ENCODE measurements around the gene RAPSN. TPM values are rescaled to one million over a fixed set of nuclear protein-coding genes. Genes with fewer than 3 reads are reported as not detected.
A peak's percentile ranks its signal among the peaks of the same experiment; 100 is the strongest.

The RAPSN gene
- total RNA-seq, 4 donors from 2014 or later, result not detected

DNA sequence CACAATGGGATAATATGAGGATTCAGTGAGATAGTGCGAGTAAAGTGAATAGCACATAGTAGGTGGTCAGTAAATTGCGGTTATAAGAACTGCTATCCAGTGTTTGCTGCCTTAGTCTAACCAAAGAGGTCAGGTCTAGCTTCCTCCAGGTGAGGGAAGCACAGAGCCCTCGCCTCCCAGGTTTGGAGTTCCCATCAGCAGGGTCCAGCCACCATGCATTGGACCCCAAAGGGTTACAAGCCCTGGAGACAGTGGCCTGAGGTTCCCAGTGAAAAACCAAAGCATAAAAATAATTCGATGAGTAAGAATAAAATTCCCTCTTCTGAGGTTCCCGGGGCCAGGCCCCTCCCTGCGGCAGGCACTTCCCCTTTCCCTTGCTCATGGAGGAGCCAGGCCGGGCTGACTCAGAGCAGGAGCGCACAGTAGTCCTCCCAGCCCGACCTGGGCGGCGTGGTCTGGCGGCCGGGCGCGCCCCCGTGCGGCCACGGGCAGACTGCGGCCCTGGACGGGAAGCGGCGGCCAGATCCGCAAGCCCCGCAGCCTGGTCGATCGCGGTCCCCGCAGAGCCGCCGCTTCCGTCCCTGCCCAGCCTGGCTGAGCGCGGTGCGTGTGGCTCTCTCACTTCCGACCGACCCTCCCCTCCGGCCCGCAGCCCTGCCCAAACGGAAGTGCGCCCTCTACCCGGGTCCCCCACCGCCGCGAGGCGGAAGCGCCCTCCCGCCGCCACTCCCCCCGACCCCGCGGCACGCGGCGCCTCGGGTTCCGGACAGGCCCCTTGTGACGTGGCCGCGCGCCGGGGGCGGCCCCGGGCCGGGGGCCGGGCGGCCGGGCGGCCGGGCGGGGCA lies 41.0 kb downstream of the RAPSN start, which contains the start of gene SLC39A13:
Gene SLC39A13, plus strand, starts transcription at position 845 of the 845 bp plus-strand sequence. CDS start 1,505 bp downstream, outside the sequence.
- no peaks in the 10 kb centered on the region for H3K36me3 ChIP-seq
- TF ChIP-seq POLR2AphosphoS5 (IDR thresholded peaks at IDR 0.05) (peak; percentile 79 to 96 (median 95)), CTCF (IDR thresholded peaks at IDR 0.05) (peak; percentile 52 to 95 (median 69)), POLR2A (IDR thresholded peaks at IDR 0.05) (peak; percentile 89), EP300 (IDR thresholded peaks at IDR 0.05; ENCODE audit: low read depth) (no peak)
- no peaks in the 10 kb centered on the region for H3K9me3 ChIP-seq
- peak within 1 kb of the TSS; percentile 89 to 99 (median 93) for H3K27ac ChIP-seq
- intact Hi-C loops (cut with DNase I; ENCODE audit: low total_unique reads), result no loop called here
- in situ Hi-C loops (cut with MboI; ENCODE audit: low pct_ligation_motif_present in 1 of 4, low pct_unique_long_range_greater_than_20kb in 1 of 4, low sequenced_read_pairs in 3 of 4), result no loop called here
- WGBS, 2 donors (ENCODE audit: low coverage in 1 of 2), result 6% methylated on average over 7 of the region's 70 CpGs; no CpG with 5 or more reads in 1 of the 2 donors
- H3K4me1 ChIP-seq, result peaks cover 16 to 32% (median 27%) of the 10 kb centered on the region in 4 donors
- H3K4me3 ChIP-seq, result peak within 1 kb of the TSS; percentile 71 to 82 (median 76)
- DNase-seq, result peak; percentile 94
- no peaks in the 10 kb centered on the region for H3K27me3 ChIP-seq

GRCh38 chr11:47406896-47407745 lies 41.8 kb downstream of the RAPSN start:
- no peak for DNase-seq
- H3K4me1 ChIP-seq, result peaks cover 16 to 32% (median 27%) of the 10 kb centered on the region in 4 donors
- H3K27me3 ChIP-seq, result no peaks in the 10 kb centered on the region
- intact Hi-C loops (cut with DNase I; ENCODE audit: low total_unique reads), result no loop called here
- peak overlapping the region; percentile 47 to 82 (median 74) for H3K4me3 ChIP-seq
- peak overlapping the region; percentile 89 to 99 (median 93) for H3K27ac ChIP-seq
- no peaks in the 10 kb centered on the region for H3K36me3 ChIP-seq
- H3K9me3 ChIP-seq, result no peaks in the 10 kb centered on the region
- WGBS, 2 donors (ENCODE audit: low coverage in 1 of 2), result 57 to 80% methylated on average over 2 to 12 of the region's 12 CpGs
- in situ Hi-C loops (cut with MboI; ENCODE audit: low pct_ligation_motif_present in 1 of 4, low pct_unique_long_range_greater_than_20kb in 1 of 4, low sequenced_read_pairs in 3 of 4), result no loop called here
- no peak for TF ChIP-seq CTCF (IDR thresholded peaks at IDR 0.05)
- no peak for TF ChIP-seq POLR2A (IDR thresholded peaks at IDR 0.05)
- TF ChIP-seq POLR2AphosphoS5 (IDR thresholded peaks at IDR 0.05), result no peak
- no peak for TF ChIP-seq EP300 (IDR thresholded peaks at IDR 0.05; ENCODE audit: low read depth)

DNA sequence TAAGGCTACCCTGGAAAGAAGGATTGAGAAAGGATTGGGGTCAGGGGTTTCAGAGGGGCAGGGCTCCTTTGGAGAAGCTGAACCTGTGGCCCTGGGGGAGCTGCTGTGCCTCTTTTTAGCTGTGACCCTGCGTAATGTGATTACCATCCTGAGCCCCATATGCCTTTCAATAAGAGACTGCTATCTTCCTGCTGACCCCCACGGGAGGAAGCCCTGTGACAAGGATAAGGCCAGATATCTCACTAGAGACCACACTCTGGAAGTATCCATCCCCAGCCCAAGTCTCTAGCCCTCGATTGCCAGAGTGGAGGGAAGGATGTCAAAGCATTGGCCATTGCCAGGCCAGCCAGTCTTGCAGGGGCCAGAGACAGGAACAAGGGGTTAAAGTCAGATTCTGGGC lies 45.4 kb downstream of the RAPSN start:
- intact Hi-C loops (cut with DNase I; ENCODE audit: low total_unique reads), result no loop called here
- in situ Hi-C loops (cut with MboI; ENCODE audit: low pct_ligation_motif_present in 1 of 4, low pct_unique_long_range_greater_than_20kb in 1 of 4, low sequenced_read_pairs in 3 of 4), result no loop called here
- Histone ChIP-seq H3K27me3 (no peaks in the 10 kb centered on the region), H3K4me3 (no peak overlapping the region), H3K9me3 (no peaks in the 10 kb centered on the region), H3K4me1 (peaks cover 11 to 31% (median 26%) of the 10 kb centered on the region in 4 donors), H3K36me3 (no peaks in the 10 kb centered on the region), H3K27ac (no peak overlapping the region)
- no peak for DNase-seq
- 68% methylated on average over 3 of the region's 3 CpGs; no CpG with 5 or more reads in 1 of the 2 donors for WGBS, 2 donors (ENCODE audit: low coverage in 1 of 2)
- TF ChIP-seq POLR2A (IDR thresholded peaks at IDR 0.05) (no peak), EP300 (IDR thresholded peaks at IDR 0.05; ENCODE audit: low read depth) (no peak), POLR2AphosphoS5 (IDR thresholded peaks at IDR 0.05) (no peak), CTCF (IDR thresholded peaks at IDR 0.05) (no peak)

- Histone ChIP-seq H3K27ac (no peak overlapping the region), H3K4me1 (peaks cover 11 to 31% (median 26%) of the 10 kb centered on the region in 4 donors), H3K27me3 (no peaks in the 10 kb centered on the region), H3K4me3 (no peak overlapping the region), H3K9me3 (no peaks in the 10 kb centered on the region), H3K36me3 (no peaks in the 10 kb centered on the region)
- no peak for DNase-seq
- no peak for TF ChIP-seq CTCF (IDR thresholded peaks at IDR 0.05)
- TF ChIP-seq EP300 (IDR thresholded peaks at IDR 0.05; ENCODE audit: low read depth), result no peak
- no peak for TF ChIP-seq POLR2A (IDR thresholded peaks at IDR 0.05)
- no peak for TF ChIP-seq POLR2AphosphoS5 (IDR thresholded peaks at IDR 0.05)
- in situ Hi-C loops (cut with MboI; ENCODE audit: low pct_ligation_motif_present in 1 of 4, low pct_unique_long_range_greater_than_20kb in 1 of 4, low sequenced_read_pairs in 3 of 4), result no loop called here
- 76% methylated on average over 4 of the region's 4 CpGs; no CpG with 5 or more reads in 1 of the 2 donors for WGBS, 2 donors (ENCODE audit: low coverage in 1 of 2)
- intact Hi-C loops (cut with DNase I; ENCODE audit: low total_unique reads), result no loop called here
Observed at GRCh38 chr11:47403135-47403534, 45.8 kb downstream of the RAPSN start.

Measured in transverse colon (tissue), 4 donors.